Parathyroid adenoma (tissue), 2 donors: ENCODE measurements around the gene PLPPR1.

Source experiments
- H2AFZ ChIP-seq: fragments of 300-600 bp; sonication (generic); one replicate; pipeline ENCODE4 v1.7.0; 2017; ENCODE audit warnings: antibody characterized with exemption, mild to moderate bottlenecking
- H3K27ac ChIP-seq: fragments of 300-600 bp; sonication (generic); one replicate; pipeline ENCODE4 v1.7.0; 2017
- H3K27me3 ChIP-seq: fragments of 300-600 bp; sonication (generic); one replicate; pipeline ENCODE4 v1.7.0; 2017; ENCODE audit warnings: low read length; ENCODE audit not compliant: control insufficient read depth, insufficient read depth
- H3K36me3 ChIP-seq: fragments of 300-600 bp; sonication (generic); one replicate; pipeline ENCODE4 v1.7.0; 2017; ENCODE audit warnings: low read length; ENCODE audit not compliant: control insufficient read depth, insufficient read depth
- H3K4me1 ChIP-seq: fragments of 300-600 bp; sonication (generic); one replicate; pipeline ENCODE4 v1.7.0; 2017; ENCODE audit warnings: control low read depth
- H3K4me2 ChIP-seq: fragments of 300-600 bp; sonication (generic); one replicate; pipeline ENCODE4 v1.7.0; 2017; ENCODE audit warnings: low read length
- H3K4me3 ChIP-seq: fragments of 300-600 bp; sonication (generic); one replicate; pipeline ENCODE4 v1.7.0; 2017; ENCODE audit warnings: low read depth, low read length
- H3K79me2 ChIP-seq: fragments of 300-600 bp; sonication (generic); one replicate; pipeline ENCODE4 v1.7.0; 2017; ENCODE audit warnings: control low read depth
- H3K9ac ChIP-seq: fragments of 300-600 bp; sonication (generic); one replicate; pipeline ENCODE4 v1.7.0; 2017; ENCODE audit warnings: mild to moderate bottlenecking
- H3K9me3 ChIP-seq: fragments of 300-600 bp; sonication (generic); one replicate; pipeline ENCODE4 v1.7.0; 2017; ENCODE audit warnings: low read length; ENCODE audit not compliant: control insufficient read depth
- CTCF ChIP-seq: fragments of 300-600 bp; sonication (generic); IDR thresholded peaks from one replicate; pipeline ENCODE4 v1.7.0; 2017; ENCODE audit warnings: antibody characterized with exemption, mild to moderate bottlenecking
- donor health status: primary hyperparathyroidism.

PLPPR1 gene

GRCh38 chr9:101054657-101055056, 26.1 kb downstream of the PLPPR1 start:
- TF ChIP-seq CTCF, result no peak
- Histone ChIP-seq H3K36me3 (no peaks in the 10 kb centered on the region), H3K4me3 (no peak overlapping the region), H2AFZ (no peak overlapping the region), H3K4me1 (no peaks in the 10 kb centered on the region), H3K9me3 (no peaks in the 10 kb centered on the region), H3K79me2 (no peaks in the 10 kb centered on the region), H3K9ac (no peak overlapping the region), H3K27ac (no peak overlapping the region), H3K27me3 (no peaks in the 10 kb centered on the region), H3K4me2 (no peak overlapping the region)

- H3K27me3 ChIP-seq, result no peaks in the 10 kb centered on the region
- no peaks in the 10 kb centered on the region for H3K36me3 ChIP-seq
- H3K79me2 ChIP-seq, result no peaks in the 10 kb centered on the region
- TF ChIP-seq CTCF, result no peak
- no peak overlapping the region for H3K27ac ChIP-seq
- no peaks in the 10 kb centered on the region for H3K4me1 ChIP-seq
- H3K4me3 ChIP-seq, result no peak overlapping the region
- no peak overlapping the region for H3K9ac ChIP-seq
- H2AFZ ChIP-seq, result no peak overlapping the region
- H3K9me3 ChIP-seq, result no peaks in the 10 kb centered on the region
- H3K4me2 ChIP-seq, result no peak overlapping the region
Measured at GRCh38 chr9:101055516-101055915, 27.0 kb downstream of the PLPPR1 start.

- no peak overlapping the region for H2AFZ ChIP-seq
- H3K9ac ChIP-seq, result no peak overlapping the region
- H3K9me3 ChIP-seq, result no peaks in the 10 kb centered on the region
- no peaks in the 10 kb centered on the region for H3K4me1 ChIP-seq
- TF ChIP-seq CTCF, result no peak
- no peak overlapping the region for H3K4me2 ChIP-seq
- H3K79me2 ChIP-seq, result no peaks in the 10 kb centered on the region
- no peaks in the 10 kb centered on the region for H3K36me3 ChIP-seq
- H3K27me3 ChIP-seq, result no peaks in the 10 kb centered on the region
- no peak overlapping the region for H3K4me3 ChIP-seq
- H3K27ac ChIP-seq, result no peak overlapping the region
Measured at GRCh38 chr9:101062686-101063085, 34.2 kb downstream of the PLPPR1 start.

- no peak for TF ChIP-seq CTCF
- no peaks in the 10 kb centered on the region for H3K36me3 ChIP-seq
Measured at GRCh38 chr9:101063192-101063591, 34.7 kb downstream of the PLPPR1 start.

GRCh38 chr9:101064206-101064605, 35.7 kb downstream of the PLPPR1 start:
- Histone ChIP-seq H3K27me3 (no peaks in the 10 kb centered on the region), H2AFZ (no peak overlapping the region), H3K4me1 (no peaks in the 10 kb centered on the region), H3K36me3 (no peaks in the 10 kb centered on the region), H3K9me3 (no peaks in the 10 kb centered on the region), H3K27ac (no peak overlapping the region), H3K79me2 (no peaks in the 10 kb centered on the region), H3K4me3 (no peak overlapping the region), H3K9ac (no peak overlapping the region), H3K4me2 (no peak overlapping the region)
- TF ChIP-seq CTCF, result no peak

More at GRCh38 chr9:101063192-101063591, 34.7 kb downstream of the PLPPR1 start:
- Histone ChIP-seq H3K79me2 (no peaks in the 10 kb centered on the region), H3K4me2 (no peak overlapping the region), H3K9me3 (no peaks in the 10 kb centered on the region), H3K27ac (no peak overlapping the region), H3K4me1 (no peaks in the 10 kb centered on the region), H3K4me3 (no peak overlapping the region), H2AFZ (no peak overlapping the region), H3K27me3 (no peaks in the 10 kb centered on the region), H3K9ac (no peak overlapping the region)
